Activated naive CD4-positive, alpha-beta T cell treated with anti-CD3 and anti-CD28 coated beads, Interleukin-2, amount 10 ng/mL, durations not matched to agents 7 days and 5 days (primary cell): ENCODE results near the gene KIR3DL3.
"Not testable (repeated sequence)": the region's sequence is repeated elsewhere in the genome, so short reads cannot be mapped to it uniquely, and the experiment has no call there.

Experiments used
- CTCF ChIA-PET: fragments of 350-600 bp; sonication (Branson Sonifier 250); formaldehyde crosslinking; loops from one replicate; lab custom pipeline; 2021; ENCODE audit warnings: antibody characterized with exemption; lab: Charles Lee
- DNase-seq: peaks from one replicate; pipeline ENCODE4 v3.0.0-alpha.2; 2020
- H3K27ac Mint-ChIP-seq: one replicate; pipeline ENCODE4 v1.8.0; 2021; ENCODE audit warnings: mild to moderate bottlenecking, moderate library complexity, mixed read lengths
- H3K27me3 Mint-ChIP-seq: one replicate; pipeline ENCODE4 v1.8.0; 2021; ENCODE audit warnings: mild to moderate bottlenecking, mixed read lengths
- H3K36me3 Mint-ChIP-seq: one replicate; pipeline ENCODE4 v1.8.0; 2021; ENCODE audit warnings: mixed read lengths
- H3K4me1 Mint-ChIP-seq: one replicate; pipeline ENCODE4 v1.8.0; 2021; ENCODE audit warnings: mixed read lengths
- H3K4me3 Mint-ChIP-seq: one replicate; pipeline ENCODE4 v1.8.0; 2021; ENCODE audit warnings: mild to moderate bottlenecking, moderate library complexity, mixed read lengths
- H3K9me3 Mint-ChIP-seq: one replicate; pipeline ENCODE4 v1.8.0; 2021; ENCODE audit warnings: mixed read lengths

Gene KIR3DL3

GRCh38 chr19:54724142-54724541 lies at the start of gene KIR3DL3:
TSS of gene KIR3DL3 (plus strand) at chr19:54724442. CDS start at chr19:54724497, 55 bp downstream.
- peaks cover 3% of the 10 kb centered on the region for H3K27me3 Mint-ChIP-seq
- no peaks in the 10 kb centered on the region for H3K4me1 Mint-ChIP-seq
- no peaks in the 10 kb centered on the region for H3K36me3 Mint-ChIP-seq
- H3K27ac Mint-ChIP-seq, result no peak within 1 kb of the TSS
- CTCF ChIA-PET, result no interaction called here
- peaks cover 8% of the 10 kb centered on the region for H3K9me3 Mint-ChIP-seq
- DNase-seq, result no peak
- H3K4me3 Mint-ChIP-seq, result no peak within 1 kb of the TSS

- not testable (repeated sequence) for H3K27ac Mint-ChIP-seq, H3K27me3 Mint-ChIP-seq, DNase-seq, H3K4me1 Mint-ChIP-seq, H3K36me3 Mint-ChIP-seq, H3K9me3 Mint-ChIP-seq, H3K4me3 Mint-ChIP-seq
- CTCF ChIA-PET, result interaction anchor here (7.3 kb wide), 1 partner anchor 196 kb away, joined by 93 read pairs; no protein-coding TSS in a partner anchor
These were observed 47.9 kb upstream of the KIR3DL3 start for GRCh38 chr19:54676210-54676834.

DNA sequence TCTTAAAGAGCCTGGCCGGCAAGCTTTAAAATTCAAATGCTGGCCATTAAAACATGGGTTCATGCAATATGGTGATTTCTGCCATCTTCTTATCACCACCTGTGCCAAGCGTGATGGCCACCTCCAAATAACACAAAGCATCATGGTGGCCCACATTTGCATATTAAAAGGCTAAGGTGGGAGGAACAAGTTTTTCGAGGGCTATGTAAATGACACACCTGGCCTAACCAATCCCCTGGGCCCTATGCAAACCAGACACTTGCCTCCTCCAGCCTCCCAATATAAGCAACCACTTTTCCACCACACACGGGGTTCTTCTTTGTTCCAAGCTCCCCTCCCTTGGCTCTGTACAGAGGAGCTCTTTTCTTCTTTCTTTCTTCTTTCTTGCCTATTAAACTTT lies 47.0 kb upstream of the KIR3DL3 start:
- no peak overlapping the region for H3K4me3 Mint-ChIP-seq
- H3K27me3 Mint-ChIP-seq, result peaks cover under 1% of the 10 kb centered on the region
- no peak for DNase-seq
- peaks cover 2% of the 10 kb centered on the region for H3K4me1 Mint-ChIP-seq
- CTCF ChIA-PET, result interaction anchor here (1.0 to 7.3 kb wide), 3 partner anchors 24 to 455 kb away, joined by 3 to 93 read pairs (median 5); no protein-coding TSS in a partner anchor
- H3K27ac Mint-ChIP-seq, result no peak overlapping the region
- no peaks in the 10 kb centered on the region for H3K9me3 Mint-ChIP-seq
- H3K36me3 Mint-ChIP-seq, result no peaks in the 10 kb centered on the region

DNA sequence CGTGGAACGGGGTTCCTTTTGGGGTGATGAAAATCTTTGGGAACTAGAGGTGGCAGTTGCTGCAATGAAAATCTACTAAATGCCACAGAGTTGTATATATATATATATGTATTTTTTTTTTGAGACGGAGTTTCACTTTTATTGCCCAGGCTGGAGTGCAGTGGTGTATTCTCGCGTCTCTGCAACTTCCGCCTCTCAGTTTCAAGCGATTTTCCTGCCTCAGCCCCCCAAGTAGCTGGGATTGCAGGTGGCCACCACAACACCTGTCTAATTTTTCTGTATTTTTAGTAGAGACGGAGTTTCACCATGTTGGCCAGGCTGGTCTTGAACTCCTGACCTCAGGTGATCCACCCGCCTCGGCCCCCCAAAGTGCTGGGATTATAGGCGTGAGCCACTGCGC lies 42.6 kb upstream of the KIR3DL3 start:
- H3K27me3 Mint-ChIP-seq, H3K9me3 Mint-ChIP-seq, H3K4me1 Mint-ChIP-seq, H3K27ac Mint-ChIP-seq, DNase-seq, H3K4me3 Mint-ChIP-seq, H3K36me3 Mint-ChIP-seq: not testable (repeated sequence)
- CTCF ChIA-PET, result interaction anchor here (1.0 kb wide), 1 partner anchor 201 kb away, joined by 3 read pairs; no protein-coding TSS in a partner anchor

DNA sequence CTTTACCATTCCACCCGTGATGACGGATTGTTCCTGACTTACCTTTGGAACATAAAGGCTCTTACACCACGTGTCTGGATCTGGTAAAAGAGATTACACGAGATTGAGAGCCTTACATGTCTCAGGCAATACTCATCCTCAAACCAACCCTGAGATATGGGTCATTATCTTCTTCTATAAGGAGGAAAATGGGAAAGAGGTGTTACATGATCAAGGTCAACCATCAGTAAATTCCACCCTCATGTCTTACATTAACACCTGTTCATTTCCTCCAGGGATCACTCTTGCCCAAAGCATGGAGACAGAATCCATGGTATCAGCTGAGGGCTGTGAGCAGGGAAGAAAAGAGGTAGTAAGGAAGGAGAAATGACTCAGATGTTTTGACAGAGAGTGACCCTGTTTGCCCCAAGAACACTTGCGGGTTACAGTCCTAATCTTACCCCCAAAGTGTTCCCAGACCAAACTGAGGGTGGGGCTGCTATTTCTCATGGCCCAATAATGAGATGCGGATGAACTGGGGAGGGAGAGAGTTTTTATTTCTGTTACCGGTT lies 41.9 kb upstream of the KIR3DL3 start:
- Mint-ChIP-seq H3K4me1 (no peaks in the 10 kb centered on the region), H3K4me3 (no peak overlapping the region), H3K27ac (no peak overlapping the region), H3K36me3 (no peaks in the 10 kb centered on the region), H3K9me3 (no peaks in the 10 kb centered on the region), H3K27me3 (no peaks in the 10 kb centered on the region)
- CTCF ChIA-PET, result interaction anchor here (1.1 to 3.6 kb wide), 2 partner anchors 8 to 200 kb away, joined by 3 to 18 read pairs; no protein-coding TSS in a partner anchor
- DNase-seq, result no peak

GRCh38 chr19:54684527-54684926 lies 39.7 kb upstream of the KIR3DL3 start:
- no peaks in the 10 kb centered on the region for H3K36me3 Mint-ChIP-seq
- no peaks in the 10 kb centered on the region for H3K9me3 Mint-ChIP-seq
- CTCF ChIA-PET, result interaction anchor here (0.8 to 3.6 kb wide), 3 partner anchors 10 to 203 kb away, joined by 3 to 18 read pairs (median 3); no protein-coding TSS in a partner anchor
- H3K4me3 Mint-ChIP-seq, result no peak overlapping the region
- H3K4me1 Mint-ChIP-seq, result no peaks in the 10 kb centered on the region
- H3K27me3 Mint-ChIP-seq, result no peaks in the 10 kb centered on the region
- peak; percentile 52 for DNase-seq
- no peak overlapping the region for H3K27ac Mint-ChIP-seq

- Mint-ChIP-seq H3K9me3 (no peaks in the 10 kb centered on the region), H3K4me1 (peaks cover 6% of the 10 kb centered on the region), H3K4me3 (no peak overlapping the region), H3K36me3 (no peaks in the 10 kb centered on the region), H3K27ac (no peak overlapping the region), H3K27me3 (peaks cover 10% of the 10 kb centered on the region)
- CTCF ChIA-PET, result no interaction called here
- no peak for DNase-seq
These were observed 32.5 kb upstream of the KIR3DL3 start for GRCh38 chr19:54691582-54692297.

DNA sequence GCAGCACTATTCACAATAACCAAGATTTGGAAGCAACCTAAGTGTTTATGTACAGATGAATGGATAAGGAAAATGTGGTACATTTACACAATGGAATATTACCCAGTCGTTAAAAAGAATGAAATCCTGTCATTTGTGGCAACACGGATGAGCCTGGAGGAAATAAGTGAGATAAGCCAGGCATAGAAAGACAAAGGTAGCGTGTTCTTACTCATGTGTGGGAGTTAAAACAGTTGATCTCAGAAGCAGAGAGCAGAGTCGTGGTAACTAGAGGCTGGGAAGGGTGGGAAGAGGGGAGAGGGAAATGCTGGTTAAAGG lies 32.0 kb upstream of the KIR3DL3 start:
- H3K9me3 Mint-ChIP-seq, result no peaks in the 10 kb centered on the region
- H3K27me3 Mint-ChIP-seq, result peaks cover 10% of the 10 kb centered on the region
- H3K36me3 Mint-ChIP-seq, result no peaks in the 10 kb centered on the region
- no peak for DNase-seq
- H3K4me1 Mint-ChIP-seq, result peaks cover 6% of the 10 kb centered on the region
- H3K4me3 Mint-ChIP-seq, result no peak overlapping the region
- CTCF ChIA-PET, result no interaction called here
- H3K27ac Mint-ChIP-seq, result no peak overlapping the region

- no peak for DNase-seq
- Mint-ChIP-seq H3K4me3 (no peak overlapping the region), H3K36me3 (no peaks in the 10 kb centered on the region), H3K27me3 (peaks cover 10% of the 10 kb centered on the region), H3K4me1 (peaks cover 6% of the 10 kb centered on the region), H3K27ac (no peak overlapping the region), H3K9me3 (no peaks in the 10 kb centered on the region)
- CTCF ChIA-PET, result interaction anchor here (0.7 kb wide), 1 partner anchor 215 kb away, joined by 4 read pairs; no protein-coding TSS in a partner anchor
These were observed 29.6 kb upstream of the KIR3DL3 start for GRCh38 chr19:54694648-54695047.

DNA sequence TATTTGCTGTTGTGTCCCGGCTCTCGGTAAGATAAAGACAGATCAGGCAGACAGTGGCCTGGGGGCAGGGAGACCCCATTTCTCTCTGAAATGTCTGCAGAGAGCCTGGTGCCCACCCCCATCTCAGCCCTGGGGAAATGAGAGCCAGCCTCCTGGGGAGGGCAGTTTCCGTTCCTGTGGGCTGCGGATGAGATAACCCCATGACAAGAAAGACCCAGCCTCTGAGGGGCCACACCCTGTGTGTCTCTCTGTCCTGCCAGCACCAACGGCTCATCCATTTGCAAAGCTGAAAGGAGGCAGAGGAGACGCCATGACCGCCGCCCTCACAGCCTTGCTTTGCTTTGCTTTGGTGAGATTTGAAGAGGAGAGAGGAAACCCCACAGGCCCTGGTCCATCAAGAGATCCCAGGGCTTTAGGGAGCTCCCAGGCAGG lies 28.1 kb upstream of the KIR3DL3 start:
- DNase-seq, result no peak
- Mint-ChIP-seq H3K36me3 (no peaks in the 10 kb centered on the region), H3K9me3 (no peaks in the 10 kb centered on the region), H3K4me3 (no peak overlapping the region), H3K4me1 (peaks cover 6% of the 10 kb centered on the region), H3K27me3 (peaks cover 20% of the 10 kb centered on the region), H3K27ac (no peak overlapping the region)
- CTCF ChIA-PET, result no interaction called here

GRCh38 chr19:54696766-54697165 lies 27.5 kb upstream of the KIR3DL3 start:
- H3K27ac Mint-ChIP-seq, result no peak overlapping the region
- no peaks in the 10 kb centered on the region for H3K36me3 Mint-ChIP-seq
- CTCF ChIA-PET, result no interaction called here
- H3K9me3 Mint-ChIP-seq, result no peaks in the 10 kb centered on the region
- DNase-seq, result no peak
- no peak overlapping the region for H3K4me3 Mint-ChIP-seq
- peaks cover 1% of the 10 kb centered on the region for H3K4me1 Mint-ChIP-seq
- peaks cover 21% of the 10 kb centered on the region for H3K27me3 Mint-ChIP-seq

DNA sequence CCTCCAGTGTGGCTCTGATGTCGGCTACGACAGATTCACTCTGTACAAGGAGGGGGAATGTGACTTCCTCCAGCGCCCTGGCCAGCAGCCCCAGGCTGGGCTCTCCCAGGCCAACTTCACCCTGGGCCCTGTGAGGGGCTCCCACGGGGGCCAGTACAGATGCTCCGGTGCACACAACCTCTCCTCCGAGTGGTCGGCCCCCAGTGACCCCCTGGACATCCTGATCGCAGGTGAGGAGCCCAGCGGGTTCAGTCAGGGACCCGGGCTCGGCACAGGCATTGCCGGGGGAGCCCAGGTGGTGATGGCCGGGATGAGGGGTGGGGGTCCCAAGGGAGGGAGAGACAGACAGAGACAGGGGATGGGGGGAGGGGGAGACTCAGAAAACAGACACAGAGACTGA lies 26.5 kb upstream of the KIR3DL3 start:
- H3K4me3 Mint-ChIP-seq, H3K27ac Mint-ChIP-seq, CTCF ChIA-PET, H3K36me3 Mint-ChIP-seq, DNase-seq, H3K9me3 Mint-ChIP-seq, H3K4me1 Mint-ChIP-seq: not testable (repeated sequence)
- peaks cover 21% of the 10 kb centered on the region for H3K27me3 Mint-ChIP-seq

DNA sequence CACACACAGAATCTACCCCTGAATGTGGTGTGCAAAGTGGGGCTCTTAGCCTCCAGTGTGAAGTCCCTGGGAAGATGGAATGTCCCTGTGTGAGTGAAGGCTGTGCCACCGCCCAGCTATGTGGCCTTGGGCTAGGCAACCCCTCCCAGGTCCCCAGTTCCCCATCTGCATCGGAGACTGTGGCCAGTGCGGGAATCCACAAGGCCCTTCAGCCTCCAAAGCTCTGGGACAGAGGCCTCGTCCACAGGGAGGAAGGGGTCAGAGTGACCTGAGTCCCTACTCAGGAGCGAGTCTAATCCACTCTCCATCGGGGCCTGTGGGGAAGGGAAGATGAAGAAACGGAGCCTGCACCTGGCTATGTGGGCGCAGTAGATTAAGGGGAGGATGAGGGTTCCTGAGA lies 19.3 kb upstream of the KIR3DL3 start:
- no peak for DNase-seq
- CTCF ChIA-PET, result no interaction called here
- Mint-ChIP-seq H3K36me3 (no peaks in the 10 kb centered on the region), H3K27me3 (peaks cover 29% of the 10 kb centered on the region), H3K9me3 (no peaks in the 10 kb centered on the region), H3K4me3 (no peak overlapping the region), H3K4me1 (peaks cover 14% of the 10 kb centered on the region), H3K27ac (no peak overlapping the region)

DNA sequence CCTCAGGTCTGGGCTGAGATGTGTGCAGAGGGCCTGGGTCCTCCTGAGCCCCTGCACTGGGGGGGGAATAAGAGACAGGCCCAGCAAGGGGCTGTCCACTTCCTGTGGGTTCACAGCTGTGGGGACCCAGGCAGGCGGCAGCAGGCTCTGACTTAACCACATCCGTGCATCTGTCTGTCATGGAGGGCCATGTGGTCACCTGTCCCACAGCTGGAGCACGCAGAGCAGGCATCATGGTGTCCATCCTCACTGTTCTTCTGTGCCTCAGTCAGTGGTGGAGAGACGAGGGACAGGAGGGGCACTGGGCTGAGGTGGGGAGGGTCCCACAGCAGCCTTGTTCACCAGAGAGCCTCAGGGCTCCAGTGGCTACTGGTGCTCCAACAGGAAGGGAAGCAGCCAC lies 16.3 kb upstream of the KIR3DL3 start:
- H3K4me3 Mint-ChIP-seq, result no peak overlapping the region
- H3K27me3 Mint-ChIP-seq, result peaks cover 18% of the 10 kb centered on the region
- H3K27ac Mint-ChIP-seq, result no peak overlapping the region
- H3K9me3 Mint-ChIP-seq, result no peaks in the 10 kb centered on the region
- DNase-seq, result peak; percentile 41
- H3K4me1 Mint-ChIP-seq, result peaks cover 14% of the 10 kb centered on the region
- CTCF ChIA-PET, result no interaction called here
- no peaks in the 10 kb centered on the region for H3K36me3 Mint-ChIP-seq
